ENCODE data around the gene KIF13A. TPM values are rescaled to one million over a fixed set of nuclear protein-coding genes. Genes with fewer than 3 reads are reported as not detected.

The KIF13A gene
- total RNA-seq, result 10 to 100 TPM; 32.0 to 65.7 TPM

DNA sequence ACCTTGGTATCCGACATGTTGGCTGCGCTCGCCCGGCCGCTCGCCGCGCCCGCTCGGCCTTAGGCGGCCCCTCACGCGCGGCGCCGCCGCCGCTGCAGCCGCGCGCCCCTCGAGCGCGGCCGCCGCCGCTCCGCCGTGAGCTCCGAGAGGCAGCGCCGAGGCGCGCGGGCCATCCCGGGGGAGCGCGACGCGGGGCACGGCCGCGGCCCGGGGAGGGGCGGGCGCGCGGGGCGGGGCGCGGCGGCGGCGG, at the start of gene KIF13A:
KIF13A (minus strand) TSS at position 189 of the 250 bp plus-strand sequence; CDS start at position 17, 172 bp downstream.

Small RNA genes within 50 kb of the gene (small RNA-seq; reads per million reads assigned to genes)
- 0 reads per million in 2 donors for gene RF00019
- 1.7 to 3.8 reads per million in 2 donors for gene RNA5SP204

Other genes starting within 250 kb of the KIF13A start
- gene NHLRC1, start 135.0 kb upstream of the KIF13A start, total RNA-seq, result 1 to 10 TPM; 2.3 to 3.1 TPM
- gene TPMT, start 167.4 kb upstream of the KIF13A start, total RNA-seq, result 10 to 100 TPM; 19.3 to 22.0 TPM
- 10 to 100 TPM; 19.3 to 20.0 TPM for gene KDM1B, start 167.8 kb upstream of the KIF13A start, total RNA-seq